ENCODE results near the gene PRKG1. TPM values are rescaled to one million over a fixed set of nuclear protein-coding genes. Genes with fewer than 3 reads are reported as not detected.
A peak's percentile ranks its signal among the peaks of the same experiment; 100 is the strongest.

Gene PRKG1
- total and polyA plus RNA-seq, 4 donors = 6.8 to 38.1 (median 15.4) TPM

GRCh38 chr10:52098130-52098529 is 1023.8 kb downstream of the PRKG1 start:
- Histone ChIP-seq H3K4me3 (ENCODE audit: low read depth, low read length) (no peak overlapping the region), H3K27ac (ENCODE audit: low read depth, low read length) (no peak overlapping the region), H3K27me3 (ENCODE audit: control insufficient read depth, insufficient read depth, low read length) (no peaks in the 10 kb centered on the region), H3K4me1 (ENCODE audit: control insufficient read depth, insufficient read depth, low read length) (no peaks in the 10 kb centered on the region), H3K36me3 (ENCODE audit: control insufficient read depth, insufficient read depth, low read length) (no peaks in the 10 kb centered on the region), H3K9me3 (ENCODE audit: control insufficient read depth, insufficient read depth, low read length) (no peaks in the 10 kb centered on the region)
- no CpG with 5 or more reads among the region's 1 CpG for WGBS (ENCODE audit: insufficient coverage)
- DNase-seq (ENCODE audit: low read depth in 4 of 6, low spot score in 6 of 6) = no peak

GRCh38 chr10:52099026-52099600 is 1024.8 kb downstream of the PRKG1 start:
- H3K9me3 ChIP-seq (ENCODE audit: control insufficient read depth, insufficient read depth, low read length) = no peaks in the 10 kb centered on the region
- H3K27ac ChIP-seq (ENCODE audit: low read depth, low read length) = no peak overlapping the region
- H3K4me1 ChIP-seq (ENCODE audit: control insufficient read depth, insufficient read depth, low read length) = no peaks in the 10 kb centered on the region
- WGBS (ENCODE audit: insufficient coverage) = no CpG with 5 or more reads among the region's 5 CpGs
- H3K4me3 ChIP-seq (ENCODE audit: low read depth, low read length) = no peak overlapping the region
- no peaks in the 10 kb centered on the region for H3K27me3 ChIP-seq (ENCODE audit: control insufficient read depth, insufficient read depth, low read length)
- no peaks in the 10 kb centered on the region for H3K36me3 ChIP-seq (ENCODE audit: control insufficient read depth, insufficient read depth, low read length)
- no peak for DNase-seq (ENCODE audit: low read depth in 4 of 6, low spot score in 6 of 6)

- WGBS (ENCODE audit: insufficient coverage) = 94% methylated on average over 2 of the region's 6 CpGs
- Histone ChIP-seq H3K4me1 (ENCODE audit: control insufficient read depth, insufficient read depth, low read length) (no peaks in the 10 kb centered on the region), H3K36me3 (ENCODE audit: control insufficient read depth, insufficient read depth, low read length) (no peaks in the 10 kb centered on the region), H3K27ac (ENCODE audit: low read depth, low read length) (no peak overlapping the region), H3K4me3 (ENCODE audit: low read depth, low read length) (no peak overlapping the region), H3K27me3 (ENCODE audit: control insufficient read depth, insufficient read depth, low read length) (no peaks in the 10 kb centered on the region), H3K9me3 (ENCODE audit: control insufficient read depth, insufficient read depth, low read length) (no peaks in the 10 kb centered on the region)
- peak in 1 of 6 donors; percentile 24 for DNase-seq (ENCODE audit: low read depth in 4 of 6, low spot score in 6 of 6)
Observed at GRCh38 chr10:52100011-52100547, 1025.8 kb downstream of the PRKG1 start.

GRCh38 chr10:52105301-52105700 is 1031.0 kb downstream of the PRKG1 start:
- WGBS (ENCODE audit: insufficient coverage) = 100% methylated on average over 4 of the region's 9 CpGs
- Histone ChIP-seq H3K27me3 (ENCODE audit: control insufficient read depth, insufficient read depth, low read length) (no peaks in the 10 kb centered on the region), H3K9me3 (ENCODE audit: control insufficient read depth, insufficient read depth, low read length) (no peaks in the 10 kb centered on the region), H3K4me3 (ENCODE audit: low read depth, low read length) (no peak overlapping the region), H3K36me3 (ENCODE audit: control insufficient read depth, insufficient read depth, low read length) (no peaks in the 10 kb centered on the region), H3K27ac (ENCODE audit: low read depth, low read length) (no peak overlapping the region), H3K4me1 (ENCODE audit: control insufficient read depth, insufficient read depth, low read length) (no peaks in the 10 kb centered on the region)
- no peak for DNase-seq (ENCODE audit: low read depth in 4 of 6, low spot score in 6 of 6)

- DNase-seq (ENCODE audit: low read depth in 4 of 6, low spot score in 6 of 6) = no peak
- Histone ChIP-seq H3K4me3 (ENCODE audit: low read depth, low read length) (no peak overlapping the region), H3K36me3 (ENCODE audit: control insufficient read depth, insufficient read depth, low read length) (no peaks in the 10 kb centered on the region), H3K27me3 (ENCODE audit: control insufficient read depth, insufficient read depth, low read length) (no peaks in the 10 kb centered on the region), H3K27ac (ENCODE audit: low read depth, low read length) (no peak overlapping the region), H3K4me1 (ENCODE audit: control insufficient read depth, insufficient read depth, low read length) (no peaks in the 10 kb centered on the region), H3K9me3 (ENCODE audit: control insufficient read depth, insufficient read depth, low read length) (no peaks in the 10 kb centered on the region)
- WGBS (ENCODE audit: insufficient coverage) = no CpG with 5 or more reads among the region's 4 CpGs
Observed at GRCh38 chr10:52106011-52106410, 1031.7 kb downstream of the PRKG1 start.

- Histone ChIP-seq H3K4me3 (ENCODE audit: low read depth, low read length) (no peak overlapping the region), H3K27me3 (ENCODE audit: control insufficient read depth, insufficient read depth, low read length) (no peaks in the 10 kb centered on the region), H3K9me3 (ENCODE audit: control insufficient read depth, insufficient read depth, low read length) (no peaks in the 10 kb centered on the region), H3K4me1 (ENCODE audit: control insufficient read depth, insufficient read depth, low read length) (no peaks in the 10 kb centered on the region), H3K36me3 (ENCODE audit: control insufficient read depth, insufficient read depth, low read length) (no peaks in the 10 kb centered on the region), H3K27ac (ENCODE audit: low read depth, low read length) (no peak overlapping the region)
- no peak for DNase-seq (ENCODE audit: low read depth in 4 of 6, low spot score in 6 of 6)
Observed at GRCh38 chr10:52106899-52107298, 1032.6 kb downstream of the PRKG1 start.

- Histone ChIP-seq H3K36me3 (ENCODE audit: control insufficient read depth, insufficient read depth, low read length) (no peaks in the 10 kb centered on the region), H3K4me1 (ENCODE audit: control insufficient read depth, insufficient read depth, low read length) (no peaks in the 10 kb centered on the region), H3K27ac (ENCODE audit: low read depth, low read length) (no peak overlapping the region), H3K4me3 (ENCODE audit: low read depth, low read length) (no peak overlapping the region), H3K27me3 (ENCODE audit: control insufficient read depth, insufficient read depth, low read length) (no peaks in the 10 kb centered on the region), H3K9me3 (ENCODE audit: control insufficient read depth, insufficient read depth, low read length) (no peaks in the 10 kb centered on the region)
- WGBS (ENCODE audit: insufficient coverage) = no CpG with 5 or more reads among the region's 1 CpG
- DNase-seq (ENCODE audit: low read depth in 4 of 6, low spot score in 6 of 6) = no peak
Observed at GRCh38 chr10:52108236-52108635, 1033.9 kb downstream of the PRKG1 start.

GRCh38 chr10:52110576-52110975 is 1036.3 kb downstream of the PRKG1 start:
- WGBS (ENCODE audit: insufficient coverage) = 96% methylated on average over 3 of the region's 5 CpGs
- Histone ChIP-seq H3K9me3 (ENCODE audit: control insufficient read depth, insufficient read depth, low read length) (no peaks in the 10 kb centered on the region), H3K36me3 (ENCODE audit: control insufficient read depth, insufficient read depth, low read length) (no peaks in the 10 kb centered on the region), H3K4me1 (ENCODE audit: control insufficient read depth, insufficient read depth, low read length) (no peaks in the 10 kb centered on the region), H3K27ac (ENCODE audit: low read depth, low read length) (no peak overlapping the region), H3K4me3 (ENCODE audit: low read depth, low read length) (no peak overlapping the region), H3K27me3 (ENCODE audit: control insufficient read depth, insufficient read depth, low read length) (no peaks in the 10 kb centered on the region)
- DNase-seq (ENCODE audit: low read depth in 4 of 6, low spot score in 6 of 6) = no peak

- Histone ChIP-seq H3K27me3 (ENCODE audit: control insufficient read depth, insufficient read depth, low read length) (no peaks in the 10 kb centered on the region), H3K4me1 (ENCODE audit: control insufficient read depth, insufficient read depth, low read length) (no peaks in the 10 kb centered on the region), H3K36me3 (ENCODE audit: control insufficient read depth, insufficient read depth, low read length) (no peaks in the 10 kb centered on the region), H3K4me3 (ENCODE audit: low read depth, low read length) (no peak overlapping the region), H3K27ac (ENCODE audit: low read depth, low read length) (no peak overlapping the region), H3K9me3 (ENCODE audit: control insufficient read depth, insufficient read depth, low read length) (no peaks in the 10 kb centered on the region)
- DNase-seq (ENCODE audit: low read depth in 4 of 6, low spot score in 6 of 6) = no peak
- WGBS (ENCODE audit: insufficient coverage) = no CpG with 5 or more reads among the region's 3 CpGs
Observed at GRCh38 chr10:52111101-52111891, 1037.0 kb downstream of the PRKG1 start.

GRCh38 chr10:52115823-52116222 is 1041.5 kb downstream of the PRKG1 start:
- Histone ChIP-seq H3K36me3 (ENCODE audit: control insufficient read depth, insufficient read depth, low read length) (no peaks in the 10 kb centered on the region), H3K27me3 (ENCODE audit: control insufficient read depth, insufficient read depth, low read length) (no peaks in the 10 kb centered on the region), H3K4me1 (ENCODE audit: control insufficient read depth, insufficient read depth, low read length) (no peaks in the 10 kb centered on the region), H3K9me3 (ENCODE audit: control insufficient read depth, insufficient read depth, low read length) (no peaks in the 10 kb centered on the region), H3K27ac (ENCODE audit: low read depth, low read length) (no peak overlapping the region), H3K4me3 (ENCODE audit: low read depth, low read length) (no peak overlapping the region)
- WGBS (ENCODE audit: insufficient coverage) = 83% methylated on average over 2 of the region's 3 CpGs
- no peak for DNase-seq (ENCODE audit: low read depth in 4 of 6, low spot score in 6 of 6)
